ENCODE results near the gene RNF126.
"Not testable (repeated sequence)": the region's sequence is repeated elsewhere in the genome, so short reads cannot be mapped to it uniquely, and the experiment has no call there.

RNF126 gene

GRCh38 chr19:645912-646778 lies 16.9 kb downstream of the RNF126 start:
- no peak for DNase-seq

- DNase-seq, result no peak
Observed at GRCh38 chr19:644789-645188, 18.2 kb downstream of the RNF126 start.

- no peak for DNase-seq
Observed at GRCh38 chr19:644363-644762, 18.7 kb downstream of the RNF126 start.

GRCh38 chr19:643736-644135 lies 19.3 kb downstream of the RNF126 start:
- DNase-seq, result no peak

GRCh38 chr19:642767-643727 lies 20.0 kb downstream of the RNF126 start:
- no peak for DNase-seq

GRCh38 chr19:641702-642101 lies 21.3 kb downstream of the RNF126 start:
- DNase-seq, result no peak

- DNase-seq, result no peak
Observed at GRCh38 chr19:640606-641189, 22.3 kb downstream of the RNF126 start.

- DNase-seq, result no peak
Observed at GRCh38 chr19:640161-640558, 22.9 kb downstream of the RNF126 start.

GRCh38 chr19:639253-640160 lies 23.5 kb downstream of the RNF126 start, which contains the start of gene FGF22:
Gene FGF22 (plus strand): TSS chr19:639879. CDS start chr19:639926, 47 bp downstream.
- DNase-seq, result peak; percentile 94

- no peak for DNase-seq
Observed at GRCh38 chr19:638906-639252, 24.1 kb downstream of the RNF126 start.

- no peak for DNase-seq
Observed at GRCh38 chr19:634975-635652, 27.9 kb downstream of the RNF126 start.

GRCh38 chr19:633786-634639 lies 29.0 kb downstream of the RNF126 start:
- DNase-seq, result no peak

GRCh38 chr19:633068-633785 lies 29.8 kb downstream of the RNF126 start, which contains the start of gene POLRMT:
Gene POLRMT (minus strand): TSS chr19:633537. CDS start chr19:633512, 25 bp downstream.
- DNase-seq, result peak; percentile 98

- no peak for DNase-seq
Observed at GRCh38 chr19:632579-633067, 30.4 kb downstream of the RNF126 start.

- no peak for DNase-seq
Observed at GRCh38 chr19:629961-630714, 32.9 kb downstream of the RNF126 start.

GRCh38 chr19:629515-629914 lies 33.5 kb downstream of the RNF126 start:
- not testable (repeated sequence) for DNase-seq

- DNase-seq, result no peak
Observed at GRCh38 chr19:628168-628567, 34.8 kb downstream of the RNF126 start.

GRCh38 chr19:626566-626965 lies 36.4 kb downstream of the RNF126 start:
- not testable (repeated sequence) for DNase-seq

GRCh38 chr19:625257-625656 lies 37.8 kb downstream of the RNF126 start:
- no peak for DNase-seq
